OCI-LY1 (cell line): ENCODE measurements around the gene RPS6KA2.

Experiments
- H2AFZ ChIP-seq: fragments of 200-600 bp; sonication (generic), shearing (Covaris generic); 2 replicates; pipeline ENCODE4 v1.6.0; 2014; ENCODE audit warnings: antibody characterized with exemption, mild to moderate bottlenecking, low read length
- H3F3A ChIP-seq: fragments of 200-600 bp; sonication (generic), shearing (Covaris generic); 2 replicates; pipeline ENCODE4 v1.6.0; 2014; ENCODE audit warnings: mild to moderate bottlenecking, antibody characterized with exemption, low read length, moderate library complexity; ENCODE audit not compliant: insufficient read depth
- H3K27ac ChIP-seq: fragments of 200-600 bp; sonication (generic); 2 replicates; pipeline ENCODE4 v1.5.1; 2014; ENCODE audit warnings: low read length, mixed run types, mild to moderate bottlenecking, low read depth; ENCODE audit not compliant: poor library complexity, severe bottlenecking
- H3K27me3 ChIP-seq: fragments of 200-600 bp; sonication (generic); 2 replicates; pipeline ENCODE4 v1.6.0; 2014; ENCODE audit warnings: antibody characterized with exemption, mild to moderate bottlenecking, low read length, moderate library complexity; ENCODE audit not compliant: insufficient read depth
- H3K36me3 ChIP-seq: fragments of 200-600 bp; sonication (generic); 2 replicates; pipeline ENCODE4 v1.6.1; 2014; ENCODE audit warnings: mild to moderate bottlenecking, antibody characterized with exemption, low read length, moderate library complexity, mixed read lengths; ENCODE audit not compliant: insufficient read depth
- H3K4me1 ChIP-seq: fragments of 200-600 bp; sonication (generic); 2 replicates; pipeline ENCODE4 v1.5.1; 2014; ENCODE audit warnings: mild to moderate bottlenecking, low read length, moderate library complexity; ENCODE audit not compliant: insufficient read depth, severe bottlenecking
- H3K4me2 ChIP-seq: fragments of 200-600 bp; sonication (generic), shearing (Covaris generic); 2 replicates; pipeline ENCODE4 v1.6.1; 2014; ENCODE audit warnings: low read length
- H3K4me3 ChIP-seq: fragments of 200-600 bp; sonication (generic); 2 replicates; pipeline ENCODE4 v1.5.1; 2014; ENCODE audit warnings: low read length, low read depth, mild to moderate bottlenecking, mixed read lengths; ENCODE audit not compliant: poor library complexity, severe bottlenecking
- H3K79me2 ChIP-seq: fragments of 200-600 bp; shearing (Covaris generic); 2 replicates; pipeline ENCODE4 v1.6.1; 2016; ENCODE audit warnings: mixed run types, low read length, mixed read lengths; ENCODE audit not compliant: insufficient read depth
- H3K9ac ChIP-seq: fragments of 200-600 bp; sonication (generic), shearing (Covaris generic); 2 replicates; pipeline ENCODE4 v1.6.1; 2014; ENCODE audit warnings: mild to moderate bottlenecking, low read length, mixed read lengths
- H3K9me2 ChIP-seq: fragments of 200-600 bp; sonication (generic), shearing (Covaris generic); 2 replicates; pipeline ENCODE4 v1.6.1; 2014; ENCODE audit warnings: low read depth, mild to moderate bottlenecking, low read length, mixed read lengths
- H3K9me3 ChIP-seq: fragments of 200-600 bp; shearing (Covaris generic); 2 replicates; pipeline ENCODE4 v1.6.1; 2014; ENCODE audit warnings: low read length, mixed read lengths
- H4K20me1 ChIP-seq: fragments of 200-600 bp; sonication (generic), shearing (Covaris generic); 2 replicates; pipeline ENCODE4 v1.6.0; 2016; ENCODE audit warnings: mild to moderate bottlenecking, low read length; ENCODE audit not compliant: insufficient read depth
- CTCF ChIP-seq: fragments of 200-600 bp; sonication (generic), shearing (Covaris generic); IDR thresholded peaks from 2 replicates; pipeline ENCODE4 v1.5.1; 2017; ENCODE audit warnings: mild to moderate bottlenecking, antibody characterized with exemption, low read length, moderate library complexity, mixed read lengths
- EZH2 ChIP-seq: fragments of 200-600 bp; sonication (generic), shearing (Covaris generic); IDR thresholded peaks from 2 replicates; pipeline ENCODE4 v1.8.0; 2017; ENCODE audit warnings: borderline replicate concordance, mixed run types, mild to moderate bottlenecking, antibody characterized with exemption, low read length, moderate library complexity, mixed read lengths

RPS6KA2 gene

GRCh38 chr6:166440106-166440505, 186.9 kb downstream of the RPS6KA2 start:
- H3K4me3 ChIP-seq: no peak overlapping the region
- no peaks in the 10 kb centered on the region; the same call in 1 of the 2 replicates for H3K27me3 ChIP-seq
- H3K9me2 ChIP-seq: no peaks in the 10 kb centered on the region
- H3K4me1 ChIP-seq: no peaks in the 10 kb centered on the region
- TF ChIP-seq EZH2 (no peak), CTCF (no peak)
- H4K20me1 ChIP-seq: no peaks in the 10 kb centered on the region
- H3K79me2 ChIP-seq: no peaks in the 10 kb centered on the region
- H3K9me3 ChIP-seq: no peaks in the 10 kb centered on the region
- H3K27ac ChIP-seq: no peak overlapping the region
- H2AFZ ChIP-seq: no peak overlapping the region
- no peak overlapping the region for H3K4me2 ChIP-seq
- no peak overlapping the region for H3K9ac ChIP-seq
- H3F3A ChIP-seq: no peaks in the 10 kb centered on the region
- H3K36me3 ChIP-seq: no peaks in the 10 kb centered on the region

DNA sequence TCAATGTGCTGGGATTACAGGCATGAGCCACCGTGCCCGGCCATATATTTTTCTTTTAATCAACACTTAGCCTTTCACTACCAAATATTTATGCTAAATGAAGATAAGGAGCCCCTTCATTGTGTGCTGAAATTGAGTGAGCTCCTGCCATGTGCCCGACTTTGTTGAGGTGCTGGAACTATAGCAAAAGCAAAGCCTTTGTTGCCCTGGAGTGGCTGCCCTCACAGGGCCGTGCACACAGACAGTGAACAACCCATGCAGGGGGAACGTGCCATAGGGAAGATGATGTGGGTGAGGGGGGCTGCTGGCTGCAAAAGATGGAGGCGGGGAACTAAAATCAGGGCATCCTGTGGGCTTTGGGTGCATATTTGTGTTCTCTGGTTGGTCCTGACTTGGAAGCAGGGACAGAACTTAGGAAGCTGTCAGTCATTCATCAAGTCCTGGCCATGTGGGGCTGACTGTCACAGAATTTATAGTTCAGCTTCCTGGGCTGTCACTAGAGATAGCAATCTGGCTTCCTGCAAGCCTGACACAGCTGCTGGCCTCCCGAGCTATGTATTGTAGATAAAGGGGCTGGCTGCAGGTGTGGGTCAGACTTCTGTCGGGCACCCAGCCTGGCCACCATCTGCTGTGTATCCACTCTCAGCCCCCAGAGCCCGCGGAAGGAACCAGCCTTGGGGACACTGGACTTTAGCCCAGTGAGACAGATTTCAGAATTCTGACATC, 187.5 kb downstream of the RPS6KA2 start:
- Histone ChIP-seq H3K79me2 (no peaks in the 10 kb centered on the region), H3K9me3 (no peaks in the 10 kb centered on the region), H3K4me1 (no peaks in the 10 kb centered on the region), H3K27me3 (no peaks in the 10 kb centered on the region; the same call in 1 of the 2 replicates), H2AFZ (no peak overlapping the region), H3F3A (no peaks in the 10 kb centered on the region), H3K4me2 (no peak overlapping the region), H3K9ac (no peak overlapping the region), H3K27ac (no peak overlapping the region), H3K4me3 (no peak overlapping the region), H3K9me2 (no peaks in the 10 kb centered on the region), H3K36me3 (no peaks in the 10 kb centered on the region), H4K20me1 (no peaks in the 10 kb centered on the region)
- TF ChIP-seq CTCF (no peak), EZH2 (no peak)

DNA sequence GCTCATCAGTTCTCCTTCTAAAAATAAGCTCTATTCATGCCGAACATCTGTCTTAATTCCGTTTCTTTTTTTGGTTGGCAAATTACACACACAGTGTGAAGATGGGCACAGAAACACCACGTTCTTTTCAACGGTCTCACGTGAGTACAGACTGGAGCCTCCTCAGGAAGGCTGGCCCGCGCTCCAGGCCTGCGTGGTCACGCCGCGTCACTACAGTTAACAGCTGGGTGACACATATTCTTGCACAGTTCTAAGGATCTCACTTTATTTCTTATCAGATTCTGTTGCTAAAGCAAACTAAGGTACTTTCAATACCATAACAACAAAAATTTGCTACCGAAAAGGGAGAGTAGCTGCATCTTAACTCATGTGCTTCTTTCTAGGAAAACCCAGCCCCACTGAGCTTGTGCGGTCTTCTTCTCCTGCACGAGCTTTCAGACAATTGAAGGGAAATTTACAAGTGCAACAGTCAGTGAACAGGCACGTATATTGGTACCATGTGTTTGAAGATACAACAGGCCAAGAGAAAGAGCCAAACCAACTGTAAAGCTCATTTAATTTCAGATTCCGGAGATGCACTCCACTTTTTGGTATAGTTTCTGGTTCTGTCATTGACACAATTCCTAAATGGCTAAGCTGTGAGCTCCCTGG, 188.7 kb downstream of the RPS6KA2 start:
- no peak overlapping the region for H3K27ac ChIP-seq
- H3K9me3 ChIP-seq: no peaks in the 10 kb centered on the region
- no peak for TF ChIP-seq EZH2
- TF ChIP-seq CTCF: no peak
- H3K4me1 ChIP-seq: no peaks in the 10 kb centered on the region
- no peak overlapping the region for H3K9ac ChIP-seq
- H3K36me3 ChIP-seq: no peaks in the 10 kb centered on the region
- H3K79me2 ChIP-seq: no peaks in the 10 kb centered on the region
- H3K4me2 ChIP-seq: no peak overlapping the region
- no peaks in the 10 kb centered on the region for H3K9me2 ChIP-seq
- no peaks in the 10 kb centered on the region for H4K20me1 ChIP-seq
- no peaks in the 10 kb centered on the region; the same call in 1 of the 2 replicates for H3K27me3 ChIP-seq
- H3F3A ChIP-seq: no peaks in the 10 kb centered on the region
- H3K4me3 ChIP-seq: no peak overlapping the region
- H2AFZ ChIP-seq: no peak overlapping the region
